GM10266 (cell line): ENCODE measurements around the gene TRAPPC6A.

Experiments
- DNase-seq: peaks from one replicate; pipeline ENCODE4 v3.0.0; 2012; ENCODE audit errors: extremely low spot score
- TF ChIP-seq, protein P1 (sequence below): IDR thresholded peaks from 2 replicates; pipeline ENCODE4 v1.5.1; 2012; ENCODE audit warnings: mild to moderate bottlenecking, low read depth; ENCODE audit not compliant: control insufficient read depth, insufficient read depth; ENCODE audit errors: missing control alignments

The TRAPPC6A gene

DNA sequence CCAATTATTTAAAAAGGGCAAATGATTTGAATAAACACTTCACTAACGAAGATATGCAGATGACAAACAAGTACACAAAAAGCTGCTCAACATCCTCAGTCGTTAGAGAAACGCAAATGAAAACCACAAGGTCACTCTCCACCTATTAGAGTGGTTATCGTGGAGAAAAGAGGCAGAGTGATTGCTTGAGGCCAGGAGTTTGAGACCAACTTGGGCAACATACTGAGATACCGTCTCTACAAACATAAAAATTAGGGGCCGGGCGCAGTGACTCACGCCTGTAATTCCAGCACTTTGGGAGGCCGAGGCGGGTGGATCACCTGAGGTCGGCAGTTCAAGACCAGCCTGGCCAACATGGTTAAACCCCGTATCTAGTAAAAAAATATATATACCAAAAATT is 27.8 kb upstream of the TRAPPC6A start:
- TF ChIP-seq, protein P1, sequence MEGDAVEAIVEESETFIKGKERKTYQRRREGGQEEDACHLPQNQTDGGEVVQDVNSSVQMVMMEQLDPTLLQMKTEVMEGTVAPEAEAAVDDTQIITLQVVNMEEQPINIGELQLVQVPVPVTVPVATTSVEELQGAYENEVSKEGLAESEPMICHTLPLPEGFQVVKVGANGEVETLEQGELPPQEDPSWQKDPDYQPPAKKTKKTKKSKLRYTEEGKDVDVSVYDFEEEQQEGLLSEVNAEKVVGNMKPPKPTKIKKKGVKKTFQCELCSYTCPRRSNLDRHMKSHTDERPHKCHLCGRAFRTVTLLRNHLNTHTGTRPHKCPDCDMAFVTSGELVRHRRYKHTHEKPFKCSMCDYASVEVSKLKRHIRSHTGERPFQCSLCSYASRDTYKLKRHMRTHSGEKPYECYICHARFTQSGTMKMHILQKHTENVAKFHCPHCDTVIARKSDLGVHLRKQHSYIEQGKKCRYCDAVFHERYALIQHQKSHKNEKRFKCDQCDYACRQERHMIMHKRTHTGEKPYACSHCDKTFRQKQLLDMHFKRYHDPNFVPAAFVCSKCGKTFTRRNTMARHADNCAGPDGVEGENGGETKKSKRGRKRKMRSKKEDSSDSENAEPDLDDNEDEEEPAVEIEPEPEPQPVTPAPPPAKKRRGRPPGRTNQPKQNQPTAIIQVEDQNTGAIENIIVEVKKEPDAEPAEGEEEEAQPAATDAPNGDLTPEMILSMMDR: no peak
- no peak for DNase-seq

DNA sequence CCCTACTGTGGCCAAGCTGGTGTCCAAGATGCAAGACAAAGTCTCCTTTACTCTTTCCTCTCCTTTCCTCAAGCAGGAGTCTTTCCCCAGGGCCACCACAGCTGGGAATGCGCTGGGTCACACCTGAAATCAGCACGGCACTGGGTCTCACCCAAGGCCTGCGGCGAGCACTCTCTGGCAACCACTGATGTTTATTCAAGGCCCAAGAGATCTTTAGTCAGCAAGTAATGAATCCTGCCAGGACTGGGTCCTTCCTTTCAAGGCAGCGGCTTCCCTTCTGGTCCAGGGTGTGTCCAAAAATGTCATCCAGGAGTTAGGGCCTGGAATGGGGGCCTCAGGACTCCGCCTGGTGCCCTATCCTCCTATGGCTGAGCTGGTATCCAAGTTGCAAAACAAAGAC is 24.6 kb upstream of the TRAPPC6A start:
- DNase-seq: no peak
- TF ChIP-seq, protein P1: no peak

DNA sequence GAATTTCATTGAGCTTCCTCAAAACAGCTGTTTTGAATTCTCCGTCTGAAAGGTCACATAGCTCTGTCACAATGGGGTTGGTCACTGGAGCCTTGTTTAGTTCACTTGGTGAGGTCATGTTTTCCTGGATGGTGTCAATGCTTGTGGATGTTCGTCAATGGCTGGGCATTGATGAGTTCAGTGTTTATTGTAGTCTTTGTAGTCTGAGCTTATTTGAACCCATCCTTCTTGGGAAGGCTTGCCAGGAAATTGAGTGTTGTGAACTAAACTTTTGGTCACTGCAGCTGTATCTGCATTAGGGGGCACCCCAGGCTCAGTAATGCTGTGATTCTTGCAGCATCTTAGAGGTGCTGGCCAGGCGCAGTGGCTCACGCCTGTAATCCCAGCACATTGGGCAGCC is 22.5 kb upstream of the TRAPPC6A start:
- TF ChIP-seq, protein P1: no peak
- DNase-seq: no peak

DNA sequence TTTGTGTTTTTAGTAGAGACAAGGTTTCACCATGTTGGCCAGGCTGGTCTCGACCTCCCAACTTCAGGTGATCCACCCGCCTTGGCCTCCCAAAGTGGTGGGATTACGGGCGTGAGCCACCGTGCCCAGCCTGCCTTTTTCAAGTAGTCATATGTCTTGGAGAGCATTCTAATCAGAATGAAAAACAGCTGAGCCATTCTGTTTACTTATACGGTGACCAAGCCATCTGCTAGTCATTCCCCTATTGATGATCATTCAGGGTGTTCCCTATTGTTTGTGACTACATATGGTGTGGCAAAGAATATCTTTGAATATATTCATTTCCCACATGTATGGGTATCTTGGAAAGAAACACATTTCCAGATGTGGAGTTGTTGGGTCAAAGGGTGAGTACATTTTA is 17.7 kb upstream of the TRAPPC6A start:
- TF ChIP-seq, protein P1: no peak
- DNase-seq: no peak

DNA sequence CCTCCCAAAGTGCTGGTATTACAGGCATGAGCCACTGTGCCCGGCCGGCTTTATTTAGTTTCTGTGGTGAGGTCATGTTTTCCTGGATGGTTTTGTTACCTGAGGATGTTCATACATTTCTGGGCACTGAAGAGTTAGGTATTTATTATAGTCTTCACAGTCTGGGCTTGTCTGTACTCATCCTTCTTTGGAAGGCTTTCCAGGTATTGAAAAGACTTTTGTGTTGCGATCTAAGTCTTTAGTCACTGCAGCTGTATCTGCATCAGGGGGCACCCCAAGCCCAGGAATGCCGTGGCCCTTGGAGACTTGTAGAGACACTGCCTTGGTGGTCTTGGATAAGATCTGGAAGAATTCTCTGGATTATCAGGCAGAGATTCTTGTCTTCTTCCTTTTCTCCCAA is 13.3 kb upstream of the TRAPPC6A start:
- DNase-seq: no peak
- TF ChIP-seq, protein P1: no peak

DNA sequence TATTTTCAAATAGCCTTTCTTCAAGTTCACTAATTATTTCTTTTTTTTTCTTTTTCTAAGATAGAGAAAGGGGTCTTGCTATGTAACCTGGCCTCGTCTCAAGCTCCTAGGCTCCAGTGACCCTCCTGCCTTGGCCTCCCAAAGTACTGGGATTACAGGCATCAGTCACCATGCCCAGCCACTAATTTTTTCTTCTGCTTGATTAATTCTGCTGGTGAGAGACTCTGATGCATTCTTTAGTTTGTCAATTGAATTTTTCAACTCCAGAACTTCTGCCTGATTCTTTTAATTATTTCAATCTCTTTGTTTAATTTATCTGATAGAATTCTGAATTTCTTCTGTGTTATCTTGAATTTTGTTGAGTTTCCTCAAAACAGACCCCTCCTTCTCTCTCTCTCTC is 11.9 kb upstream of the TRAPPC6A start:
- no peak for DNase-seq
- TF ChIP-seq, protein P1: no peak

- TF ChIP-seq, protein P1: peak; percentile 65
- DNase-seq: peak; percentile 71
Measured at GRCh38 chr19:45187421-45188100, 9.5 kb upstream of the TRAPPC6A start.
